IPS-20b (cell line): ENCODE measurements around the gene LRP5.

Source experiments
- H3K27ac ChIP-seq: one replicate; pipeline ENCODE4 v1.5.1; 2013; ENCODE audit warnings: low read length
- H3K27me3 ChIP-seq: 2 replicates; pipeline ENCODE4 v1.6.1; 2013; ENCODE audit warnings: mild to moderate bottlenecking, low read length, inconsistent platforms; ENCODE audit not compliant: insufficient read depth
- H3K36me3 ChIP-seq: 2 replicates; pipeline ENCODE4 v1.6.1; 2013; ENCODE audit warnings: low read depth, mild to moderate bottlenecking, inconsistent platforms, low read length, moderate library complexity; ENCODE audit not compliant: insufficient read depth
- H3K4me1 ChIP-seq: 2 replicates; pipeline ENCODE4 v1.6.1; 2013; ENCODE audit warnings: mild to moderate bottlenecking, control low read depth, inconsistent platforms, low read length, moderate library complexity; ENCODE audit not compliant: insufficient read depth
- H3K4me3 ChIP-seq: 2 replicates; pipeline ENCODE4 v1.5.1; 2013; ENCODE audit warnings: mild to moderate bottlenecking, low read length, inconsistent platforms
- H3K9ac ChIP-seq: 2 replicates; pipeline ENCODE4 v1.6.1; 2013; ENCODE audit warnings: low read depth, mild to moderate bottlenecking, inconsistent platforms, low read length, moderate library complexity
- H3K9me3 ChIP-seq: 2 replicates; pipeline ENCODE4 v1.6.1; 2013; ENCODE audit warnings: mild to moderate bottlenecking, low read depth, low read length, inconsistent platforms; ENCODE audit not compliant: insufficient read depth

Gene LRP5

DNA sequence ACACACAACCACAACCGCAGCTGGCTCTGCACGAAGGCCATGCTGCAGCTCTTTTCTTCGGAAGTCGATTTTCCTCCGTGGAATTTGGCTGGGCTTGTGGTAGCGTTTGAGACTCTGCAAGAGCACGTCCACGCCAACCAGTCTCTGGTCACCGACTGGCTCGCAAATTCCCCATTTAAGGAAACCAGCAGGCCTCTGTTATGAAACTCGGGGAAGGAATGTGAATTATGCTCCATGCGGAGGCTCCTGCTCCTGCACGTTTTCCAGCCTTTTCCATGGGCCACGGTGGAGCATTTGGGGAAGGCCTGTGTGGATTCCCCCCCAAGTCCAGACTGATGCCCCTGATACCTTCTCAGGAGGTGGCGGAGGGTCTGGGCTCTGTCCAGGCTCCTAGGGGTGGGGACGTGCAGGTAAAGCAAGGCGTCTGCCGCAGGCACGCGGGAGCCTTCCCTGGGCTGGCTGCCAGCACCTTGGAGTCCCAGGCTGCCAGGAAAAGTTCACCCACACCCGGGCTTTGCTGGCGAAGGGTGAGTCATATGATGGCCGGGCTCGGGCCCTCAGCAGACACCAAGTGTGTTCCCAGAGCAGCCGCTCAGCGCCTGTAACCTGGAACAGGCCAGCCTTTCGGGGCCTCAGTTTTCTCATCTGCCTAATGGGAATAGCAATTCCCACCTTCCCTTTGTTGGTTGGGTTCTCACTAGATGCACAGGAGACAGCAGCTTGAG, 41.9 kb downstream of the LRP5 start:
- Histone ChIP-seq H3K9me3 (no peaks in the 10 kb centered on the region), H3K9ac (peak overlapping the region; percentile 11; the same call in 1 of the 2 replicates), H3K4me3 (no peak overlapping the region), H3K36me3 (peaks cover 22% of the 10 kb centered on the region), H3K27me3 (no peaks in the 10 kb centered on the region), H3K27ac (no peak overlapping the region), H3K4me1 (peaks cover 12% of the 10 kb centered on the region; the same call in 1 of the 2 replicates)

GRCh38 chr11:68355471-68355870, 43.1 kb downstream of the LRP5 start:
- Histone ChIP-seq H3K36me3 (peaks cover 26% of the 10 kb centered on the region), H3K9ac (no peak overlapping the region), H3K9me3 (no peaks in the 10 kb centered on the region), H3K4me1 (peaks cover 12% of the 10 kb centered on the region; the same call in 1 of the 2 replicates), H3K27me3 (no peaks in the 10 kb centered on the region), H3K27ac (no peak overlapping the region), H3K4me3 (no peak overlapping the region)

- no peaks in the 10 kb centered on the region for H3K27me3 ChIP-seq
- no peak overlapping the region for H3K9ac ChIP-seq
- peaks cover 12% of the 10 kb centered on the region; the same call in 1 of the 2 replicates for H3K4me1 ChIP-seq
- H3K36me3 ChIP-seq = peaks cover 26% of the 10 kb centered on the region
- no peak overlapping the region for H3K4me3 ChIP-seq
- no peak overlapping the region for H3K27ac ChIP-seq
- H3K9me3 ChIP-seq = no peaks in the 10 kb centered on the region
Observed at GRCh38 chr11:68357568-68357967, 45.2 kb downstream of the LRP5 start.

DNA sequence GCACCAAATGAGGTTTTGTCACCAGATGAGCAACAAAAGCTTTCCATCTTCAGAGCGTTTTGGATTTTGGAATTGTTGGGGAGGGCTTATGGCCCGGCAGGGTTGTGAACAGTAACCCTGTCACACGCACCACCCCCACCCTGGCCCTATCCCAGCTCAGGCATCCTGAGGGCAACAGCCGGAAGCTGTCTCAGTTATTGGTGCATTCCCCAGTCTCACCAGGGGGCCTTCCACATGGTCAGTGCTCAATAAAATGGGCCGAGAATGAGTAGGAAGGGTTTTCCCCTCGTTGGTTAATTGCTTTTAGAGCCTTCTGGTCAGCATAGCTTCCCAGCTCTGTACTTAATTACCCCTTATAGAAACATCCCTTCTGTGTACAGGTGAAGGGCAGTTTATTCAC, 46.0 kb downstream of the LRP5 start:
- no peak overlapping the region for H3K27ac ChIP-seq
- no peak overlapping the region for H3K9ac ChIP-seq
- no peaks in the 10 kb centered on the region for H3K27me3 ChIP-seq
- H3K9me3 ChIP-seq = no peaks in the 10 kb centered on the region
- peaks cover 11% of the 10 kb centered on the region; the same call in 1 of the 2 replicates for H3K4me1 ChIP-seq
- H3K4me3 ChIP-seq = no peak overlapping the region
- H3K36me3 ChIP-seq = peaks cover 26% of the 10 kb centered on the region

- H3K9me3 ChIP-seq = no peaks in the 10 kb centered on the region
- no peak overlapping the region for H3K9ac ChIP-seq
- H3K36me3 ChIP-seq = peaks cover 27% of the 10 kb centered on the region
- H3K4me3 ChIP-seq = no peak overlapping the region
- no peaks in the 10 kb centered on the region for H3K4me1 ChIP-seq
- no peak overlapping the region for H3K27ac ChIP-seq
- H3K27me3 ChIP-seq = no peaks in the 10 kb centered on the region
Observed at GRCh38 chr11:68361702-68362101, 49.3 kb downstream of the LRP5 start.

DNA sequence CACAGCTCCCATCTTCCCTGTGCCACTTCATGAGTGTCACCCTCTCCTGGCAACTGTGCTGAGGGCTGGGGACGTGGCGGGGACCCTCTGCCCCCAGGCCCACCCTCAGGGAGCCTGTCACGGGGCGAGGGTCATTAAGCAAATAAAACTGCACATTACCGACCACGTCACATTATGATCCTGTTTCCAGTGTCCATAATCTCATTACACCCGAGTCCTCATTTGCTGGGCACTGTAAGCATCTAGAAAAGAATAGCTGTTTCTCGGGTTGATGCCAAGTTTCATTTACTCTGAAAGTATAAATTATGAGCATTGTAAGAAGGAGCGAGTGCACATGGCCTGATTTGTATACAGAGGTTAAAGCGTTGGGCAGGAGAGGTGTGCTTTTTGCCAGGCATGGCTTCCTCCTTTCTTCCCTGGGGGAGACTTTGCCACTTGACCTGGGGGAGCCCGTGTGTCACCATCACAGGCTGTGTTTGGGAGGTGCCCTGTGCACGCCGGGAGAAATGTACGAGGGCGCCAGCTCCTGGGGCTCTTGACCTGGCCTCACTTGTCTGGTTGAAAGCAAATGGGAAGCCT, 50.5 kb downstream of the LRP5 start:
- Histone ChIP-seq H3K27me3 (no peaks in the 10 kb centered on the region), H3K9me3 (no peaks in the 10 kb centered on the region), H3K4me1 (no peaks in the 10 kb centered on the region), H3K4me3 (no peak overlapping the region), H3K9ac (no peak overlapping the region), H3K36me3 (peaks cover 23% of the 10 kb centered on the region), H3K27ac (no peak overlapping the region)

GRCh38 chr11:68363776-68364175, 51.4 kb downstream of the LRP5 start:
- no peak overlapping the region for H3K27ac ChIP-seq
- H3K27me3 ChIP-seq = no peaks in the 10 kb centered on the region
- H3K9ac ChIP-seq = no peak overlapping the region
- no peaks in the 10 kb centered on the region for H3K9me3 ChIP-seq
- H3K4me1 ChIP-seq = no peaks in the 10 kb centered on the region
- H3K36me3 ChIP-seq = peaks cover 21% of the 10 kb centered on the region
- H3K4me3 ChIP-seq = no peak overlapping the region

DNA sequence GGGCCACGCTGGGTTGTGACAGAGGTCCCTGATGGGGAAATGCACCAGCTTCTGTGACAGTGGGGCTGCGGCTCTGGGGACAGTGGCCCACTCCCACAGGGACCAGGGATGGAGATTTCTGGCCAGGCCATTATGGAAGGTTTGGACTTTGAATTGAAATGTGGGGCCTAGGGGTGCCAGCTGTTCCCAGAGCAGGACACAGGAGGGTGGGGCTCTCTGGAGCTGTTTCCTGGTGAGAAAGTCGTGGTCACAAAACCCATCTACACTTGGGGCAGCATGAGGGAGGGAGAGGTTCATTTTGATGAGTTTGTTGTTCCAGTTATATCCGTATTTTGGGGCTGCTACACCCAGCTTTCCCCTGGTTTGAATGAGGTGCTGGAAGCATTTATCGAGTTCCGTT, 52.2 kb downstream of the LRP5 start:
- Histone ChIP-seq H3K4me3 (no peak overlapping the region), H3K9me3 (no peaks in the 10 kb centered on the region), H3K4me1 (no peaks in the 10 kb centered on the region), H3K36me3 (peaks cover 16% of the 10 kb centered on the region), H3K27me3 (no peaks in the 10 kb centered on the region), H3K27ac (no peak overlapping the region), H3K9ac (no peak overlapping the region)

- H3K27me3 ChIP-seq = no peaks in the 10 kb centered on the region
- no peak overlapping the region for H3K9ac ChIP-seq
Observed at GRCh38 chr11:68365943-68366435, 53.6 kb downstream of the LRP5 start.

GRCh38 chr11:68367252-68367651, 54.9 kb downstream of the LRP5 start:
- no peaks in the 10 kb centered on the region for H3K9me3 ChIP-seq
- no peak overlapping the region for H3K4me3 ChIP-seq
- no peak overlapping the region for H3K9ac ChIP-seq
- no peaks in the 10 kb centered on the region for H3K27me3 ChIP-seq
- no peaks in the 10 kb centered on the region for H3K4me1 ChIP-seq
- H3K27ac ChIP-seq = no peak overlapping the region
- peaks cover 13% of the 10 kb centered on the region for H3K36me3 ChIP-seq

More at GRCh38 chr11:68365943-68366435, 53.6 kb downstream of the LRP5 start:
- H3K9me3 ChIP-seq = no peaks in the 10 kb centered on the region
- no peak overlapping the region for H3K4me3 ChIP-seq
- peaks cover 13% of the 10 kb centered on the region for H3K36me3 ChIP-seq
- H3K27ac ChIP-seq = no peak overlapping the region
- no peaks in the 10 kb centered on the region for H3K4me1 ChIP-seq

- Histone ChIP-seq H3K9me3 (no peaks in the 10 kb centered on the region), H3K4me1 (no peaks in the 10 kb centered on the region), H3K36me3 (peaks cover 13% of the 10 kb centered on the region), H3K27ac (no peak overlapping the region), H3K9ac (no peak overlapping the region), H3K27me3 (no peaks in the 10 kb centered on the region), H3K4me3 (no peak overlapping the region)
Observed at GRCh38 chr11:68369756-68370155, 57.4 kb downstream of the LRP5 start.
